Measurements from ENCODE around the gene ARPC5.
"Not testable (repeated sequence)": the region's sequence is repeated elsewhere in the genome, so short reads cannot be mapped to it uniquely, and the experiment has no call there.

Gene ARPC5

DNA sequence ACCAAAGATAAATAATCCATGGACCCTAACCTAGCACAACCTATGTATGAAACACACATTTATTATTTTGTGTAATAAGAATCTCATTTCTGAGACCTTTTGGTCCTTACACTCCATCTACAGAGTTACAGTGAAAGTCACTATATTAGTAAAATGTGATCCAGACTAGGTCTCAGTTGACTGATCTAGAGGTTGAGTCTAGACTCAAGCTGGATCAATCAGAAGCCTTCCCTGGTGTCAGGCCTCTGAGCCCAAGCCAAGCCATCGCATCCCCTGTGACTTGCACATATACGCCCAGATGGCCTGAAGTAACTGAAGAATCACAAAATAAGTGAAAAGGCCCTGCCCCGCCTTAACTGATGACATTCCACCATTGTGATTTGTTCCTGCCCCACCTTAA lies 22.6 kb downstream of the ARPC5 start:
- H3K4me3 ChIP-seq (ENCODE audit: low read depth, low read length), result not testable (repeated sequence)

DNA sequence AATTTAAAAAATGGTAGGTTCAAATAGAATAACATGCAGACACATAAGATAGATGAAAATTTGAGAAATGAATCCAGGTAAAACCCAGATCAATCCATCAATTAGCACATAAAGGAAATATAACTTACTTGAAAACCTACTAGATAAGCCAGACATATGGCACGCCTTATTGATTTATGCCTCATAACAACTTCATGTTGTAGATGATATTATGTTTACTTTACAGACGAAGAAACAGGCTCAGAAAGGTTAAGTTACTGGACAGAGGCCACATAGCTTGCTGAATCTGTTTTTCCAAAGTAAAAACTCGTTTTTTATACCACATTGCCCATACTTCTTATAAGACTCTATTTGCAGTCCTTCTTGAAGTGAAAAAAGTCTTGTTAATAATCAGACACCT lies 23.2 kb downstream of the ARPC5 start:
- no peak overlapping the region for H3K4me3 ChIP-seq (ENCODE audit: low read depth, low read length)

DNA sequence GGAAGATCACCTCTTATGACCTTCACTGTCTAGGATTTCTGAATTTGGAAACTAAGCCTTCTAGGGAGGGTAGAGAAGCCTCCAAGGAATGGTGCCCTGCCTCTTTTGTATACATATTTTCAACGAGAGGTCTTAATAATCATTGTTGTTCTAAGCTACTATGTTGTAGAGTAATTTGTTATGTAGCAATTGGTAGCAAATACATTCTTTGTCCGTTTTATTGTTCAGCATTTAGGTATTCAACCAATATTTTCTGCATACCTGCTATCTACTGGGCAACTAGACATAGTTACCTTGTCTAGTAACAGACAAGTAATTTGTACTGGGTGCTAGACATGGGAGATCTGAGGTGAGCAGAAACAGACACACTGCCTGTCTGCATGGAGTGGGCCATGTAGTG lies 24.6 kb downstream of the ARPC5 start:
- H3K4me3 ChIP-seq (ENCODE audit: low read depth, low read length), result no peak overlapping the region

DNA sequence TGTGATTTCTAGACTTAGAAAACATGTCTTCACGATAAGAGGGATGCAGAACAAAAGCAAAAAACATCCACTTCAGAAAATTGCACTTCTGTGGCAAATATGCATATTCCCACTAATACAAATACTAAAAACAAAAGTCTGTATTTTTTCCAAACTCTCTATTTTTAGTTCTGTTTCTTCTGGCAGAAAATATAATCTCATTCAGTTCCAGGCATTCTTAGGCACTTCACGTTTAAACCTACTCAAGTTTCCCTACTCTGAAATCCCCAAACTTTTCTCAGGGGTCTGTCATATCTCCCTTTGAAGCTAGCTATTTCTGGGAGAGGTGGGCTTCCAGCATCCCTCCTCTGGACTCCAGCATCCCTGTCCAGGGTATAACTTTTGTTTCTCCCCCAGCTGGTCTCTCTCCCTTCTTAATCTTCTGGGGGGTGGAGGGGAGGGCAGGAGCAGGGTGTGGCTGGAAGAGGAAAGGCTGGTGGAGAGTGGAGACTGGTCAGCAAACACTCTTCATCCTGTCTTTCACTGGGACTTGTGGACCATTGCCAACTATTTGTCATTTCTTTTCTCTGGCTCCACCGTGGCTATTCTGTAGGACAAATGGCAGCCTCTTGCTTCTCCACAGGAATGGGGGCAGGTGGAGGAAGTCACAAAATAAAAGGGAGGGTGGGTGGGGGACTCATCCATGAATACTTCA lies 25.7 kb downstream of the ARPC5 start:
- H3K4me3 ChIP-seq (ENCODE audit: low read depth, low read length), result no peak overlapping the region

DNA sequence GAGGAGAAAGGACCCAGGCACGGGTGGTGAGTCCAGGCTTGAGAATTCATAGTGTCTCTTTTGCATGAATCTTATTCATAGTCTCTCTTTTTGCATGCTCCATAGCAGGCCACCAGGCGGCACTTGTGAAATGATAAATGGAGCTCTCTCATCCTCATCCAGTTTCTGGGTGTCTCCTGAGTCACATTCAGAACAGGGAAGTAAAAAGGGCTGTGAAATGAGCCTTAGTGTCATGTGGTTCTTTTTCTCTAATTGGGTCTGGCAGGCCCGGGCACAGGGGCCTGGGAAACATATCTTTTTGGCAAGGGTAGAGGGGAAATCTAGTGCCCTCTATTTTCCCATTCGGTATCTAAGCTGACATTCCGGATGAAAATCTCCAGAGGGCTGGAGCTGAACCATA lies 26.3 kb downstream of the ARPC5 start:
- no peak overlapping the region for H3K4me3 ChIP-seq (ENCODE audit: low read depth, low read length)

DNA sequence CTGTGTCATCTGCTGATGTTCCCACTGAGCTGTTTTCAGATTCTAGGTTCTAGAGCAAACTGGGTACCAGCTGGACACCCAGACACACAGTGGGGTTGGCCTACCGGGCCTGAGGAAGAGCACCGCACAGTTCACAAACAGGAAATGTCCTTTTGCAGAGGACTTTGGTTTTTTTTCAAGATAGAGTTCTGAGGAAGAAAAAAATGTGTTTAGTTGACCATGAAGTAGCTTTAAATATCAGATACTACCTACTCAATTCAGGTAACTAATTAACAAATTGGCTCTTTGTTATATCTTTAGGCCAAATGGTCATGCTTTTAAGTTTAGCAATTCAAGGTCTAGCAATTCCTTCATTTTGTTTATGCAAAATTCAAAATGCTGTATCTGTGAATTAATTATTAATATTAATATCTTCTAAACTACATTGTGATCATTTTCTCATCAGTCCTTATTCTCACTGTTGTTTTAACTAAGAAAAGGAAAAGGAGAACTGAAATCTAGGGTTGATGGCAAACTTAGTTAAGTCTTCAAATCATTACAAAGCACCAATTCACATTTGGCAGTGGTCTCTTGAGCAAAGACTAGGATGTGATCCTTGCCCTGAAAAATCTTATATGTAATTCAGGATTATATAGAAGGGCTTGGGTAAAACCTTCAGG lies 28.1 kb downstream of the ARPC5 start:
- no peak overlapping the region for H3K4me3 ChIP-seq (ENCODE audit: low read depth, low read length)

DNA sequence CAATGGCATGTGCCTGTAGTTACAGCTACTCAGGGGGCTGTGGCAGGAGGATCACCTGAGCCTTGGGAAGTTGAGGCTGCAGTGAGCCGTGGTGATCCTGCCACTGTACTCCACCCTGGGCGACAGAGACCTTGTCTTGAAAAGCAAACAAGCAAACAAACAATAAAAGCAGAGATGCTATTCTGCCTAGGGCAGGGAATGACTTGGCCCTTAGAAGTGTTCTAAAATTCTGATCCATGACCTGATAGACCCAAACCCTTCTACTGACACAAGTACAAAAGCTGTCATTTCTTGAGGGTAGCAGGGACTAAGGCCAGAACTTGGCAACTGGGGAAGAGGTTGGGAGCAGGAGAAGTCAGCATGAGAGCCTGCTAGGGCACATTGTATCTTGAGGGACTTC lies 29.7 kb downstream of the ARPC5 start:
- no peak overlapping the region for H3K4me3 ChIP-seq (ENCODE audit: low read depth, low read length)

DNA sequence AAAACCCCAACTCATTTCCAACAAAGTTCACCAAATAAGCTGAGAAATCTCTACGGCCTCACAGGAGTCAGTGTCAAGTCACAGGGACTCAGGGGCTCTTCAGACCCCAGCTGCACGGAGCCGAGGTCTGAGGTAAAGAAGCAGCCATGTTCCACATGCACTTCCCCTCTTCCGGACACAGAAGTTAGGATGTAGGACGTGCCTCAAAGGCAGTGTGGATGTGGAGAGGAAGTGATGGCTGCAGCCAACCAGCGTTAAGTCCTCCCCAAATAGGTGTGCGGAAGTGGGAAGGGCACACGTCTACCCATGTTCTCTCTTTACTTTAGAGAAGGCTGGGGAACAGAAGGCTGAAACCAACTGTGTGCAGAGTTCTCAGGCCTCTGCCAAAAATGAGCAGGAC lies 30.8 kb downstream of the ARPC5 start:
- no peak overlapping the region for H3K4me3 ChIP-seq (ENCODE audit: low read depth, low read length)

DNA sequence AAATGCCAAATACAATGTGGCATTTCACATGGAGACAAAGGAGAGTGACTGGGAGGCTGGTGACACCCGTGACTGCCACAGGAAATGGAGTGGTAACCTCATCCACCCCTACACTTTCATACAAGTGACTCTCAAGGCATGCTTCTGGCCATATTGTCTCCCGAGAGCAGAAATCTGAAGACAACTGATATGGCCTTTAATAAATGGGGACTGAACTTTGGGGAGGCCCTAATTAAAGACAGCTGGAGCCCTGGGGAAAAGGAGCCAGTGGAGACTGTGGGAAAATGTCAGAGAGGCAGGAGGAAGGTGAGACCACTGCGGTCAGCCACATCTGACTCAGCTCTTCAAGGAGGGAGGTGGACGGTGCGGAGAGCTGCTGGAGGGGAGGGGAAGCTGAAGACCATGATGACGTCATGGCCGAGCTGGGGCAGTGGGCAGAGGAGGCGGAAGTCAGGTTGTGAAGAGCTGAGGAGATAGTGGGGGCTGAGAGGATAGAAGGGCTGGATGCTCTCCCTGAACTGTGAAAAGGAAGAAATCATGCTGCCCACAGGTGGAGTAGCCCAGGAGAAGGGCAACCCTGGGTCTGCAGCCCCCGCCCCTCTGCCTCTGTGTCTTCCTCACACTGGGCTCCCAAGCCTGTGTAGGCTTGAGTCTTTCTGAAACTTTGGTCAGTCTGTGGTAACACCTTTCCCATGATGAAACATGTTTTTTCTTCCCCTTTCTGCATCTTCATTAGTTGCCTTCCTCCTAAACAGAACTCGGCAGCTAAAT lies 31.4 kb downstream of the ARPC5 start:
- H3K4me3 ChIP-seq (ENCODE audit: low read depth, low read length), result no peak overlapping the region

DNA sequence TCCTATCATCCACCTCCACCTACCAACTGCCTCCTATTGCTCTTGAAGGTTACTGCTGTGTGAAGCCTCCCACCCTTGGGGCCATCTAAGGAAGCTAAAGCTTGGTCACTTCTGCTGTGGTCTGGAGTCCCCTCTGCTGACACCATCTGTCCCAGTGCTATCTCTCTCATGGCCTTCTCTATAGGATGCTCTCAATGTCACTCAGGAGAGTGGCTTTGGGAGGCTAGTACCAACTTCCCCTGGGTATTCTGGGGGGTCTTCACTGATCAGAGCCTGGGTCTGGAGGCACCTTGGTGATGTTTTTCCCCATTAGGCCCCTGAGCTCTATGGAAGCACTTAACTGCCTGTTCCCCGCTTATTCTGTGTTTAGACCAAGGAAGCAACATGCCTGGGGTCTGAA lies 33.1 kb downstream of the ARPC5 start:
- no peak overlapping the region for H3K4me3 ChIP-seq (ENCODE audit: low read depth, low read length)

DNA sequence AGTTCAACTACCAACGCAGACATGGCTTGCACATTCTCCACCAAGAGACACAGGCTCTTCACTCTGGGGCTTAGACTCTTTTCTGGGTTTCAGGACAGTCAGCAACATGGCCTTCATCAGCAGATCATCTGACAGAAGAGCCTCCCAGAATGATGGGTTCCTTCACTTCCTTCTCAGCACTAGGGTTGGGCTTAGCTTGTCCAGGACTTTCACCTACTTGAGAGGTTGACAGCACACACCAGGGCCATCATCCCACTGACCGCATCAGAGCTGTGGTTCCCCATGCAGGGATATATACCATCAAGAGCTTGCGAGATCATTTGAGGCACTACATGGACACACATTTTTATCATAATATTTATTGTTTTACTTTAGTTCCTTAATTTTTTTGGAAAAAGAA lies 34.9 kb downstream of the ARPC5 start:
- no peak overlapping the region for H3K4me3 ChIP-seq (ENCODE audit: low read depth, low read length)

DNA sequence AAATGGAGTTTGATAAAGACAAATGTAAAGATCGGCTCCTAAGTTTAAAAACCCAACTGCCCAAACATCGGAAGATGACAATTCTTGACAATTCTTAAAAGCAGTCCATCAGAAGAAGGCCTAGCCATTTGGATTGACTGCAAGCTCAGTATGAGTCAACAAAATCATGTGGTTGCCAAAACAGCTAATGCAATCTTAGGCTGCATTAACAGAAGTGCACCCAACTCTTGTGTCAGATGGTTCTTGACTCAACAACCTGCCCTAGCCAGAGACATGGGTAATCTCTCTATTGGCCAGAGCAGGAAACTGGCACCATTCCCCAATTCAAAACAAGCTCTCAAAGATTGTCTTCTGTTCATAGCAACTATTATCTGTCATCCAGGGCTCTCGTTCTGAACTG lies 35.4 kb downstream of the ARPC5 start:
- no peak overlapping the region for H3K4me3 ChIP-seq (ENCODE audit: low read depth, low read length)

DNA sequence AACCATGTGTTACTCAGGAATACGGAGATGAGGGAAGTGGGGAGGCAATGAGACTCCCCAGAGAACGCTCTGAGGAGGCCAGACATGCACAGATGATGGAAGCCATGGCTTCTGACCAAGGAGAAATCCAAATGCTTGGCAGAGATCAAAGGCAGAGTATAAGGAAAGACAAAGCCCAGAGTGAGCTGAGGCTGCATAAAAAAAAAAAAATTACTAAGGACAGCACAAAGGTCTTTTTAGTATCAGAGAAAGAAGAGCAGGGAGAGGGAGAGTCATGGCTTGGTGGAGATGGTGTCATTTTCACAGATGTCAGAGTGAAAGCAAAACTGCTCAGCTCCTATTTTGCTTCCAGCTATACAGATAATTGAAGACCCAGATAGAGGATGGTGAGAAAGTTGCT lies 37.2 kb downstream of the ARPC5 start:
- H3K4me3 ChIP-seq (ENCODE audit: low read depth, low read length), result no peak overlapping the region

DNA sequence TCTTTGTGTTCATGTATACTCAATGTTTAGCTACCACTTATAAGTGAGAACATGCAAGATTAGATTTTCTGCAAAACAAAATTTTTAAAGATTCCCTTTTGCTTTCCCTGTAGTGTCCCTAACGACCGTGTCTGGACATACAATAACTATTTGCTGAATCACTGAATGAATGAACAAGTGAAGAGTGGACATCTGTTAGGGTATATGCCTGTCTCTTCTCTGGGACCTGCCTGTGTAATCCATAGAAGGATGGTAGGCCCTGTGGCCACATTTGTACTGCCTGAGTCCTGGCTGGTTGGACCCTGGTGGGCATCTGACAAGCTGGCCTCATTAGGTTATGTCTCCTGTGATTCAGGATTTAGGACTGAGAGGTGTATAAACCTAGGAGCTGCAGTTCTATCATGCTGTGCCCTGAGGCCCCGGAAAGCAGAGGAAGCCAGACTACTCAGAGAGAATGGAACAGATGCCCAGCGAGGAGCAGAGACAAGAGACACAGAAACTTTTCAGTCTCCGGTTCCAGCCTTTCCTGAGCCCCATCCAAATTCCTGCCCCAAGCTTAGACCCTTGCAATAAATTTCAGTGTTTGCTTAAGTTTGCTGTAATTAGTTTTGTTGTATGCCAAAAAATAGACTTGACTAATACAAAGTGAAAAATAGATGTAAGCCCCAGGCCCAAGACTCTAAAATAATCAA lies 37.8 kb downstream of the ARPC5 start:
- H3K4me3 ChIP-seq (ENCODE audit: low read depth, low read length), result no peak overlapping the region

DNA sequence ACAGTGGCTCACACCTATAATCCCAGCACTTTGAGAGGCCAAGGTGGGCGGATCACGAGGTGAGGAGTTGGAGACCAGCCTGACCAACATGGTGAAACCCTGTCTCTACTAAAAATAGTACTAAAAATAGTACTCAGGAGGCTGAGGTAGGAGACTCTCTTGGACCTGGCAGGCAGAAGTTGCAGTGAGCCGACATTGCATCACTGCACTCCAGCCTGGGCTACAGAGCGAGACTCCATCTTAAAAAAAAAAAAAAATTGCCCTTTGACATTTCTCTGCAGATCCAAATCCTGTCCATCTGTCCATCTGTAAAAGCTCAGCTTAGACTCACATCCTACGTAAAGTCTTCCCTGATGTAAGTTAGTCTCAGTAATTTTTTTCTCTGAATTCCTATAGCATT lies 39.1 kb downstream of the ARPC5 start:
- H3K4me3 ChIP-seq (ENCODE audit: low read depth, low read length), result no peak overlapping the region

DNA sequence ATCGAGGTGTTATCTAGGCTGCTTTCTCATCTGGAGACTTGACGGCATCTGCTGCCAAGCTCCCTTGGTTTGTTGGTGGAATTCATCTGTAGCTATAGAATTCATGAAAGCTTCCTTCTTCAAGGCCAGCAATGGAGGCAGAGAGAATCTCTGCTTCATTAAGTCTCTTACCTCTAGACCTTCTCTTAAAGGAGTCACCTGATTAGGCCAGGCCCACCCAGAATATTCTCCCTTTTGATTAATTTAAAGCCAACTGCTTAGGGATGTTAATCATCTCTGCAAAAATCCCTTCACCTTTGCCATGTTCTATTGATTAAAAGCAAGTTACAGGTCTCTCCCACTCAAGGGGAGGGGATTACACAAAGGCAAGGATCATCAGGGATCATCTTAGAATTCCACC lies 40.0 kb downstream of the ARPC5 start:
- no peak overlapping the region for H3K4me3 ChIP-seq (ENCODE audit: low read depth, low read length)

DNA sequence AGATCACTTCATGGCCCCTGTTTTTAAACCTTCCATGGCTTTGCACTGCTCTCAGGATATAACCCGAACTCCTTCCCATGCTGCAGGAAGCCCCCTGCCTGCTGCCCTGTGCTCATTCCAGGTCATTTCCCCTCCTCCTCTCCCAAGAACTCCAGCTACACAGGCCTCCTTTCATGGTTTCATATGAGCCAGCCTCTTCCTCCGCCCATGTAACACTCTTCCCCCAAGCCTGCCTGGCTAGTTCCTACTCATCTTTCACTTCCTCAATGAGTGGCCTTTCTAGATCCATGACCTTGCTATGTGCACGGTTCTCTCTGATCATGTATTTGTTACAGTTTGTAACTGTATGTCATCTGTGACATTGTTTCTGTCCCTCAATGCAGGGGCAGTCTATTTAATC lies 42.2 kb downstream of the ARPC5 start:
- H3K4me3 ChIP-seq (ENCODE audit: low read depth, low read length), result no peak overlapping the region

DNA sequence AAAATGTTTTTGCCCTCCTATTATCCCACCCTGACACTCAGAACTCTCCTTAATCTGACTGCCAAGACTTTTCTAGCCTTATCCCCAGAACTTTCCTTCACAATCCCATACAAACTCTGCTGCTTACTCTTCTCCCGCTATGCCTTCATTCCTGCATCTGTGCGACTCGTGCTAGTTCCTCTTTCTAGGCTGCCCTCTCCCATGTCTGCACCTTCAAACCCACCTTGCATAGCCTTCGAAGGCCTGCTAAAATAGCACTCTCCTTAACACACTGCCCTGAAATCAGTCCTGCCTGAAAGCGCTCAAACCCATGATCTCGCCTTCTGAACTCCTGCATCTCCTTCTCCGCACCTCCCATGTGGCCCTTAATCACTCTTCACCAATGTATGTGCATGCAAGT lies 42.9 kb downstream of the ARPC5 start:
- H3K4me3 ChIP-seq (ENCODE audit: low read depth, low read length), result no peak overlapping the region

DNA sequence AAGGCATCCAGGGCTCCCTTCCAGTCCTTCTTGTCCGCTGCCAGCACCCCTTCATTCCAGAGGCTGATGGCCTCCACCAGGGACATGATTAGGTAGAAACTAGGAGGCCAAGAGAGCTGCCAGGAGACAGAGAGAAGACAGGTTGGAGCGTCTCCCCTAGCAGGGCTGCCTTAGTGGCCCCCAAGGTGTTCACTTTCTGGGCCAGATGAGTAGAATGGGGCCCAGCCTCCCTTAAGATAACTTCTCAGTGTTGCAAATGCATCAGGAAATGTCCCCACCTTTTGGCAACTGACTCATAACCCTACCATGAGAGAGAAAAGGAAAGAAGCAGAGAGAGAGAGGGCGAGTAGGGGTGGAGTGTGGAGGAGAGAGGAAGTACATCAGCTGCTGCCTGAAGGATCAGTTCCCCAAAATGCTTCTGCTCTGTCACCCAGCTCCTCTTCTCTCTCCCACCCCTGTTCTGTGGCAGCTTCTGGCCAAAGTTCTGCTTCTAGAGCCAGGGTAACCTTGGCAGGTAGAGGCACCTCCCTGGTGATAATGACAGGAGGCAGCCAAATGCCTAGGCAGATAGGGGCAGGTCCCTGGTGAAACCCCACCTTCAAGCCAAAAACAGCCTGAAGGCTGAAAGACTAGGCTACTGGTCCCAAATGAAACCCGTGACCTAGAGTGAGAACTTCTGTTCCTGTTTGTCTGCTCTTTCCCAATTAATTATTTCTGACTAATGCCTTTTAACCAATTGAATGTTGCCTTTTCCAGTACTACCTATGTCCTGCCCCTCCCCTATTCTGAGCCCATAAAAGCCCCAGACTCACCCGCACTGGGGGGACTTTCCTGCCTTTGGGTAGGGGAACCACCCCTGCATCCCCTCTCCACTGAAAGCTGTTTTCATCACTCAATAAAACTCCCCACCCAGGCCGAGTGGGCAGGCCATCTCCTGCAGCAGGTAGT lies 45.1 kb downstream of the ARPC5 start, which contains the start of gene NCF2:
Gene NCF2, minus strand, starts transcription at position 216 of the 948 bp plus-strand sequence. Its CDS starts 130 bp downstream, at position 86.
- no peak within 1 kb of the TSS for H3K4me3 ChIP-seq (ENCODE audit: low read depth, low read length)

DNA sequence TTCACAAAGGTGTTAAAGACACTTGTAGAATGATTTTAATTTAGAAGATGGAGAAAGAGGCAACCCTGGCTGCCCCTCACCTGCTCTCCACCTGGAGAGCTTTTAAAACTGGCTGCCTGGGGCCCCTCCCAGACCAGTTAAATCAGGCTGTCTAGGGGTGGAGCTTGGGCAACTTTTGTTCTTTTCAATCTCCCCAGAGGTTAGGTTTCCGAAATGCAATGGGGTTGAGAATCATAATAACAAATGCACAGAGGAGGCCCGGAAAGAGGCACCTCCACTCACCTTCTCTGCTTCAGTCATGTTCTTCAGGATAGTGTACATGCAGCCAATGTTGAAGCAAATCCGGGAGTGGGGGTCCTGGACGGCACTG lies 45.7 kb downstream of the ARPC5 start:
- H3K4me3 ChIP-seq (ENCODE audit: low read depth, low read length), result no peak overlapping the region
